Transverse colon (tissue), 3 donors: ENCODE results near the gene ADAM10.

Source experiments
- POLR2A ChIP-seq: fragments of 450-650 bp; IDR thresholded peaks from one replicate; pipeline ENCODE4 v1.6.1; 2016; ENCODE audit warnings: antibody characterized with exemption, mild to moderate bottlenecking, moderate library complexity
- POLR2AphosphoS5 ChIP-seq, 3 donors: sonication (generic); formaldehyde crosslinking; IDR thresholded peaks; one replicate each; pipeline ENCODE4 v1.6.1; 2016; ENCODE audit warnings: antibody characterized with exemption in 3 of 3

DNA sequence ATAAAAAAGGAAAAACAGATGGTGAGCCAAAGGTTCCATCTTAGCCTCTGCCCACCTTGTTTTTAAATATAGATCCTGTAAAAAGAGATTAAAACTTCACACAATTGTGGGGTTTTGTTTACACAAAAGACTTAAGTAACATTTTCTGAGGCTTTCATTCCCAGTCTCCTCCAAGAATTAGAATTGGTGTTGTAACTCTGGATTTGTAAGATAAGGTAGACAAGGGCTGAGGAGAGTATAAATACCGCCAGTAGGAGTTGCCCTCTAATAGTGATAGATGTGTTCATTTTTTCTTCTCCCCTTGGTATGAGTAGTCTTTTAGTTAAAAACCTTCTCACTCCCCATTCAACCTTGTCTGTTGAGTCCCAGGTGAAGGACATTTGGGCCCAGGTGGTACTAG is 30.0 kb upstream of the ADAM10 start:
- TF ChIP-seq POLR2A = no peak
- no peak for TF ChIP-seq POLR2AphosphoS5 (IDR thresholded peaks at IDR 0.05)
